Lower leg skin (tissue), 4 donors: ENCODE data around the gene APBA2. TPM values are rescaled to one million over a fixed set of nuclear protein-coding genes. Genes with fewer than 3 reads are reported as not detected.
"Not testable (repeated sequence)": the region's sequence is repeated elsewhere in the genome, so short reads cannot be mapped to it uniquely, and the experiment has no call there.

Experiments
- DNase-seq, 2 donors: peaks; one replicate each; pipeline ENCODE4 v3.0.0-alpha.2; 2019; ENCODE audit warnings: low spot score in 2 of 2
- H3K4me3 ChIP-seq: fragments of 200-600 bp; sonication (generic); 2 replicates; pipeline ENCODE4 v1.5.1; 2017; ENCODE audit warnings: mild to moderate bottlenecking, low read depth; ENCODE audit not compliant: poor library complexity, severe bottlenecking
- CTCF ChIP-seq, 3 donors: fragments of 450-650 bp; IDR thresholded peaks; one replicate each; pipeline ENCODE4 v1.5.1; 2016; ENCODE audit warnings: antibody characterized with exemption in 3 of 3, mild to moderate bottlenecking in 3 of 3, moderate library complexity in 2 of 3
- POLR2A ChIP-seq, 2 donors: fragments of 450-650 bp; IDR thresholded peaks; one replicate each; pipeline ENCODE4 v1.6.1; 2016 to 2017; ENCODE audit warnings: antibody characterized with exemption in 2 of 2, mild to moderate bottlenecking in 1 of 2, moderate library complexity in 1 of 2
- WGBS, 2 donors: methylation state at CpG; one replicate each; pipeline ENCODE4 v1.1.5; 2018; 5-methylcytosine and 5-hydroxymethylcytosine counted together
- intact Hi-C: fragments of 100-400 bp; cut with DNase I; formaldehyde crosslinking; loops from one replicate; pipeline ENCODE4 v1.15.0; 2023; ENCODE audit warnings: low total_unique reads
- total RNA-seq, 4 donors: library from RNA; depleted of rRNA; stranded (reverse); fragments of >200 nt; gene quantifications; one replicate each; pipeline ENCODE4 v1.1.0, GENCODE V29; 2016

Gene APBA2
- total RNA-seq, 4 donors from 2014 or later: 0.80 to 1.9 (median 1.6) TPM

GRCh38 chr15:28861031-28861534 is 24.7 kb upstream of the APBA2 start:
- peak in 1 of 2 donors; percentile 70 for DNase-seq
- TF ChIP-seq POLR2A (IDR thresholded peaks at IDR 0.05) (no peak), CTCF (IDR thresholded peaks at IDR 0.05) (no peak)
- H3K4me3 ChIP-seq: no peak overlapping the region
- 84 to 85% methylated on average over 14 to 16 of the region's 16 CpGs for WGBS, 2 donors
- intact Hi-C loops: no loop called here

- H3K4me3 ChIP-seq, intact Hi-C loops: not testable (repeated sequence)
- peak in 1 of 2 donors; percentile 59 for DNase-seq
- 94 to 95% methylated on average over 11 of the region's 11 CpGs for WGBS, 2 donors
Observed at GRCh38 chr15:28861589-28862293, 24.0 kb upstream of the APBA2 start.

GRCh38 chr15:28868744-28869345 is 16.9 kb upstream of the APBA2 start:
- TF ChIP-seq POLR2A (IDR thresholded peaks at IDR 0.05): no peak
- no peak for TF ChIP-seq CTCF (IDR thresholded peaks at IDR 0.05)
- 69 to 75% methylated on average over 9 of the region's 9 CpGs for WGBS, 2 donors
- no peak for DNase-seq
- no peak overlapping the region for H3K4me3 ChIP-seq
- intact Hi-C loops: no loop called here

GRCh38 chr15:28871168-28871567 is 14.6 kb upstream of the APBA2 start:
- H3K4me3 ChIP-seq: no peak overlapping the region
- WGBS, 2 donors: 82 to 94% methylated on average over 3 of the region's 3 CpGs
- no peak for DNase-seq
- intact Hi-C loops: no loop called here
- TF ChIP-seq POLR2A (IDR thresholded peaks at IDR 0.05) (no peak), CTCF (IDR thresholded peaks at IDR 0.05) (no peak)

- TF ChIP-seq POLR2A (IDR thresholded peaks at IDR 0.05) (no peak), CTCF (IDR thresholded peaks at IDR 0.05) (no peak)
- no peak overlapping the region for H3K4me3 ChIP-seq
- intact Hi-C loops: no loop called here
- 79 to 89% methylated on average over 5 of the region's 5 CpGs for WGBS, 2 donors
- no peak for DNase-seq
Observed at GRCh38 chr15:28873006-28873405, 12.8 kb upstream of the APBA2 start.

GRCh38 chr15:28873585-28874190 is 12.1 kb upstream of the APBA2 start:
- intact Hi-C loops: no loop called here
- TF ChIP-seq POLR2A (IDR thresholded peaks at IDR 0.05) (no peak), CTCF (IDR thresholded peaks at IDR 0.05) (no peak)
- 34 to 35% methylated on average over 10 of the region's 10 CpGs for WGBS, 2 donors
- no peak for DNase-seq
- no peak overlapping the region for H3K4me3 ChIP-seq
